Endothelial cell of umbilical vein (primary cell): ENCODE measurements around the gene NR2E1. TPM values are rescaled to one million over a fixed set of nuclear protein-coding genes. Genes with fewer than 3 reads are reported as not detected.

Source experiments
- BruUV-seq: library from RNA; stranded (reverse); fragments of 400-500 nt; replicated peaks from 2 replicates; lab custom pipeline; 2021; lab: Mats Ljungman, UMichigan
- CTCF ChIA-PET: fragments of 300-600, 350-600 bp; sonication (Branson Sonifier 250); formaldehyde crosslinking; loops from one replicate; lab custom pipeline; 2021; ENCODE audit warnings: antibody characterized with exemption, inconsistent platforms; lab: Charles Lee
- POLR2A ChIA-PET: fragments of 300-600, 350-600 bp; sonication (Branson Sonifier 250); formaldehyde crosslinking; loops from one replicate; lab custom pipeline; 2021; ENCODE audit warnings: antibody characterized with exemption, inconsistent platforms; lab: Charles Lee
- DNase-seq: peaks from one replicate; pipeline ENCODE4 v3.0.0-alpha.2; 2011; ENCODE audit warnings: low read depth, low spot score
- FAIRE-seq: peaks from 2 replicates; lab custom pipeline; 2011; peaks lifted over from hg19 to GRCh38; lab: Jason Lieb, UNC
- H2AFZ ChIP-seq: 2 replicates; pipeline ENCODE4 v1.6.0; 2012; ENCODE audit warnings: low read depth, low read length, control low read depth, inconsistent platforms
- H3K27ac ChIP-seq: 2 replicates; pipeline ENCODE4 v1.5.1; 2011; ENCODE audit warnings: low read depth, mild to moderate bottlenecking, control low read depth, low read length, moderate library complexity; ENCODE audit not compliant: insufficient read depth
- H3K27me3 ChIP-seq, 2 experiments: 2 replicates each; pipeline versions ENCODE4 v1.6.0 to v1.6.1; 2011; ENCODE audit warnings: low read length in 2 of 2, mixed read lengths in 1 of 2; ENCODE audit not compliant: control insufficient read depth in 2 of 2, insufficient read depth in 2 of 2
- H3K36me3 ChIP-seq, 2 experiments: 2 replicates in 1 of 2; 3 replicates in 1 of 2; pipeline ENCODE4 v1.5.1; 2011; ENCODE audit warnings: low read length in 2 of 2, mild to moderate bottlenecking in 1 of 2, moderate library complexity in 1 of 2; ENCODE audit not compliant: control insufficient read depth in 2 of 2, insufficient read depth in 2 of 2; ENCODE audit errors: extremely low read depth in 1 of 2
- H3K4me1 ChIP-seq: 3 replicates; pipeline ENCODE4 v1.5.1; 2011; ENCODE audit warnings: mild to moderate bottlenecking, low read length; ENCODE audit not compliant: control insufficient read depth, insufficient read depth; ENCODE audit errors: extremely low read depth
- H3K4me2 ChIP-seq: 2 replicates; pipeline ENCODE4 v1.6.1; 2011; ENCODE audit warnings: low read length, control low read depth, mixed read lengths; ENCODE audit not compliant: insufficient read depth
- H3K4me3 ChIP-seq, 3 experiments: fragments of 200-600 bp in 1 of 3; sonication (generic), shearing (Covaris generic) in 1 of 3; replicated peaks in 1 of 3; 2 replicates each; pipeline ENCODE4 v1.5.1; 2011 to 2016; ENCODE audit warnings: control low read depth in 3 of 3, low read length in 3 of 3, mild to moderate bottlenecking in 2 of 3, inconsistent platforms in 1 of 3, low read depth in 1 of 3, moderate library complexity in 1 of 3; ENCODE audit not compliant: insufficient read depth in 1 of 3
- H3K79me2 ChIP-seq: 2 replicates; pipeline ENCODE4 v1.6.0; 2012; ENCODE audit warnings: low read length, inconsistent platforms; ENCODE audit not compliant: control insufficient read depth, insufficient read depth
- H3K9ac ChIP-seq: replicated peaks from 2 replicates; pipeline ENCODE3; 2011; ENCODE audit warnings: low read length, control low read depth; ENCODE audit not compliant: insufficient read depth; ENCODE audit errors: extremely low read depth
- H3K9me1 ChIP-seq: replicated peaks from 3 replicates; pipeline ENCODE4 v1.6.0; 2011; ENCODE audit warnings: mild to moderate bottlenecking, low read length; ENCODE audit not compliant: control insufficient read depth, insufficient read depth; ENCODE audit errors: extremely low read depth
- H3K9me3 ChIP-seq: replicated peaks from 2 replicates; pipeline ENCODE4 v1.5.1; 2012; ENCODE audit warnings: low read length, inconsistent platforms; ENCODE audit not compliant: control insufficient read depth, insufficient read depth
- H4K20me1 ChIP-seq: replicated peaks from 2 replicates; pipeline ENCODE3; 2011; ENCODE audit warnings: mild to moderate bottlenecking, low read length; ENCODE audit not compliant: control insufficient read depth, insufficient read depth; ENCODE audit errors: extremely low read depth
- CTCF ChIP-seq, 2 donors: IDR thresholded peaks; 1 replicate in 1 of 2; 2 replicates in 1 of 2; pipeline ENCODE4 v1.5.1; 2011; ENCODE audit warnings: low read length in 2 of 2, mild to moderate bottlenecking in 2 of 2, moderate library complexity in 2 of 2, control low read depth in 1 of 2, inconsistent platforms in 1 of 2, low read depth in 1 of 2; ENCODE audit not compliant: insufficient read depth in 1 of 2; ENCODE audit errors: extremely low read depth in 1 of 2
- EZH2 ChIP-seq: IDR thresholded peaks from 2 replicates; pipeline ENCODE4 v1.6.1; 2012; ENCODE audit warnings: borderline replicate concordance, low read depth, mild to moderate bottlenecking, moderate library complexity, low read length, inconsistent platforms; ENCODE audit not compliant: severe bottlenecking
- GATA2 ChIP-seq: IDR thresholded peaks from 2 replicates; pipeline ENCODE4 v1.7.0; 2011; ENCODE audit warnings: low read depth, mild to moderate bottlenecking, moderate library complexity, mixed read lengths, low read length; ENCODE audit not compliant: insufficient read length, insufficient read depth
- dilution Hi-C: fragments of 300-500 bp; cut with MboI; formaldehyde crosslinking; loops from one replicate; pipeline ENCODE4 v1.15.0; 2019; ENCODE audit warnings: low sequenced_read_pairs; ENCODE audit not compliant: extremely low pct_ligation_motif_present
- intact Hi-C: fragments of 100-400 bp; cut with micrococcal nuclease; formaldehyde crosslinking; loops from one replicate; pipeline ENCODE4 v1.10.0; 2022
- polyA plus RNA-seq, 4 experiments: library from polyadenylated mRNA; depleted of rRNA in 3 of 4; stranded (reverse) in 3 of 4; unstranded in 1 of 4; fragments of >200 nt; gene quantifications; 2 replicates each; pipeline versions ENCODE4 v1.2.1 to v1.2.3, GENCODE V29; 2011 to 2012; ENCODE audit warnings: missing spikeins in 1 of 4
- total RNA-seq: library from RNA; stranded (reverse); gene quantifications from 2 replicates; pipeline ENCODE4 v1.2.3, GENCODE V29; 2021

The NR2E1 gene
- total and polyA plus RNA-seq, 2 donors (not counting 3 experiments of a cell fraction or from before 2014, with no cell fraction given), result not detected

GRCh38 chr6:108117427-108118358 lies 48.1 kb upstream of the NR2E1 start:
- Histone ChIP-seq H3K9me3 (no peaks in the 10 kb centered on the region), H3K79me2 (no peaks in the 10 kb centered on the region), H3K9ac (no peak overlapping the region), H3K27me3 (peaks cover 75 to 82% of the 10 kb centered on the region in 2 experiments), H3K36me3 (no peaks in the 10 kb centered on the region), H3K4me1 (peaks cover 25% of the 10 kb centered on the region), H3K4me3 (peak overlapping the region; percentile 11 to 44 (median 39)), H3K4me2 (peak overlapping the region; percentile 67), H3K9me1 (no peaks in the 10 kb centered on the region), H4K20me1 (no peaks in the 10 kb centered on the region), H2AFZ (peak overlapping the region; percentile 36), H3K27ac (no peak overlapping the region)
- POLR2A ChIA-PET, result interaction anchor here (0.6 kb wide), 1 partner anchor 240 kb away, joined by 3 read pairs; no protein-coding TSS in a partner anchor
- peak; percentile 19 for DNase-seq
- TF ChIP-seq EZH2 (peak; percentile 98), GATA2 (no peak), CTCF (IDR thresholded peaks at IDR 0.05; ENCODE audit: extremely low read depth in 1 of 2, insufficient read depth in 1 of 2, low read depth in 1 of 2, low read length in 2 of 2) (no peak)
- no TSS peak for BruUV-seq
- dilution Hi-C loops, result no loop called here
- CTCF ChIA-PET, result interaction anchor here (1.8 kb wide), 1 partner anchor 374 kb away, joined by 8 read pairs; no protein-coding TSS in a partner anchor
- FAIRE-seq, result no peak
- intact Hi-C loops, result loop anchor here (2.0 kb wide), 1 partner anchor 177 kb away; the partner anchor contains the start of gene AFG1L
